Neural cell (in vitro differentiated cells): ENCODE data around the gene TP53TG5.

Experiments
- CTCF ChIP-seq: fragments of 450-650 bp; IDR thresholded peaks from 2 replicates; pipeline ENCODE4 v1.5.1; 2014; ENCODE audit warnings: antibody characterized with exemption, mild to moderate bottlenecking, moderate library complexity; ENCODE audit not compliant: poor library complexity, severe bottlenecking
- EP300 ChIP-seq: fragments of 450-650 bp; conservative IDR thresholded peaks from 2 replicates; pipeline ENCODE4 v1.6.1; 2014; ENCODE audit warnings: antibody characterized with exemption, mild to moderate bottlenecking, moderate library complexity; ENCODE audit not compliant: poor library complexity, severe bottlenecking
- EZH2 ChIP-seq: fragments of 200-600, 300-800 bp; shearing (Covaris generic), sonication (generic); IDR thresholded peaks from 2 replicates; pipeline ENCODE4 v1.6.1; 2014; ENCODE audit warnings: antibody characterized with exemption, low read length, borderline replicate concordance, mild to moderate bottlenecking; ENCODE audit not compliant: insufficient read depth, poor library complexity, severe bottlenecking
- MXI1 ChIP-seq: fragments of 450-650 bp; conservative IDR thresholded peaks from 2 replicates; pipeline ENCODE4 v1.6.1; 2014; ENCODE audit warnings: antibody characterized with exemption, mild to moderate bottlenecking; ENCODE audit not compliant: poor library complexity, severe bottlenecking
- POLR2AphosphoS5 ChIP-seq: IDR thresholded peaks from 2 replicates; pipeline ENCODE4 v1.6.1; 2012
- RAD21 ChIP-seq: fragments of 450-650 bp; conservative IDR thresholded peaks from 2 replicates; pipeline ENCODE4 v1.6.1; 2014; ENCODE audit warnings: antibody characterized with exemption, mild to moderate bottlenecking, moderate library complexity
- REST ChIP-seq: IDR thresholded peaks from 2 replicates; pipeline ENCODE4 v1.6.1; 2012; ENCODE audit warnings: borderline replicate concordance
- TAF1 ChIP-seq: IDR thresholded peaks from 2 replicates; pipeline ENCODE4 v1.6.1; 2012; ENCODE audit warnings: low read depth

- TF ChIP-seq CTCF (no peak), POLR2AphosphoS5 (no peak), EP300 (no peak), RAD21 (no peak), MXI1 (no peak), REST (no peak), TAF1 (no peak), EZH2 (no peak)
Observed at GRCh38 chr20:45405571-45406259, 27.6 kb upstream of the TP53TG5 start.
